ENCODE data around the gene SLC51B.

DNA sequence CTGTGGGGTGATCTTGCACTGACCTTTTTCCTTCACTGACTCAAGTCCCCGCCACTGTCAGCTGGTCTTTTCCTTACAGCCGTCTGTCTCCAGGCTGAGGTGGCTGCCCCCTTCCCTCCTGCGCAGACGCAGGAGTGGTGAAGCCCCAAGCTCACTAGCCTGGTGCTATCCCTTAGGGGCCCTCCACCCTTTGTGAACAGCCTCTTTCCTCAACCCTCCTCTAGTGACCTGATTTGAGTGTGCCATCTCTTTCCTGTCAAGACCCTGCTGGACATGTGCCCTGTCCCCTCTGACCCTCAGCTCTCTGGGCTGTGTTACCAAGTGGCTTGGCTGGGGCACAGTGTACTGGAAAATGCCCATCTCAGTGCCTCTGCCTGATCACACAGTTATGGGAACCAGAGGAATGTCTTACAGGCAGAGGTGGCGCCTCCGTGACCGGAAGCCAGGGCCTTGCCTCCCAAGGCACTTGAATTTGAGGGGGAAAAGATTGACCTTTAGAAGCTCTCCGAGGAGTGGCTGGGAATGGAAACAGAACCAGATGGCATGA, 40.1 kb downstream of the SLC51B start:
- TF ChIP-seq, protein P1, sequence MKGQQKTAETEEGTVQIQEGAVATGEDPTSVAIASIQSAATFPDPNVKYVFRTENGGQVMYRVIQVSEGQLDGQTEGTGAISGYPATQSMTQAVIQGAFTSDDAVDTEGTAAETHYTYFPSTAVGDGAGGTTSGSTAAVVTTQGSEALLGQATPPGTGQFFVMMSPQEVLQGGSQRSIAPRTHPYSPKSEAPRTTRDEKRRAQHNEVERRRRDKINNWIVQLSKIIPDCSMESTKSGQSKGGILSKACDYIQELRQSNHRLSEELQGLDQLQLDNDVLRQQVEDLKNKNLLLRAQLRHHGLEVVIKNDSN (IDR thresholded peaks at IDR 0.05; ENCODE audit: borderline replicate concordance, low read depth), result no peak
- TF ChIP-seq, protein P2, sequence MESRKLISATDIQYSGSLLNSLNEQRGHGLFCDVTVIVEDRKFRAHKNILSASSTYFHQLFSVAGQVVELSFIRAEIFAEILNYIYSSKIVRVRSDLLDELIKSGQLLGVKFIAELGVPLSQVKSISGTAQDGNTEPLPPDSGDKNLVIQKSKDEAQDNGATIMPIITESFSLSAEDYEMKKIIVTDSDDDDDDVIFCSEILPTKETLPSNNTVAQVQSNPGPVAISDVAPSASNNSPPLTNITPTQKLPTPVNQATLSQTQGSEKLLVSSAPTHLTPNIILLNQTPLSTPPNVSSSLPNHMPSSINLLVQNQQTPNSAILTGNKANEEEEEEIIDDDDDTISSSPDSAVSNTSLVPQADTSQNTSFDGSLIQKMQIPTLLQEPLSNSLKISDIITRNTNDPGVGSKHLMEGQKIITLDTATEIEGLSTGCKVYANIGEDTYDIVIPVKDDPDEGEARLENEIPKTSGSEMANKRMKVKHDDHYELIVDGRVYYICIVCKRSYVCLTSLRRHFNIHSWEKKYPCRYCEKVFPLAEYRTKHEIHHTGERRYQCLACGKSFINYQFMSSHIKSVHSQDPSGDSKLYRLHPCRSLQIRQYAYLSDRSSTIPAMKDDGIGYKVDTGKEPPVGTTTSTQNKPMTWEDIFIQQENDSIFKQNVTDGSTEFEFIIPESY (IDR thresholded peaks at IDR 0.05; ENCODE audit: borderline replicate concordance, low read depth), result no peak
- TF ChIP-seq SIN3A (IDR thresholded peaks at IDR 0.05; ENCODE audit: borderline replicate concordance, low read depth, low read length), result no peak
- TF ChIP-seq, protein P3, sequence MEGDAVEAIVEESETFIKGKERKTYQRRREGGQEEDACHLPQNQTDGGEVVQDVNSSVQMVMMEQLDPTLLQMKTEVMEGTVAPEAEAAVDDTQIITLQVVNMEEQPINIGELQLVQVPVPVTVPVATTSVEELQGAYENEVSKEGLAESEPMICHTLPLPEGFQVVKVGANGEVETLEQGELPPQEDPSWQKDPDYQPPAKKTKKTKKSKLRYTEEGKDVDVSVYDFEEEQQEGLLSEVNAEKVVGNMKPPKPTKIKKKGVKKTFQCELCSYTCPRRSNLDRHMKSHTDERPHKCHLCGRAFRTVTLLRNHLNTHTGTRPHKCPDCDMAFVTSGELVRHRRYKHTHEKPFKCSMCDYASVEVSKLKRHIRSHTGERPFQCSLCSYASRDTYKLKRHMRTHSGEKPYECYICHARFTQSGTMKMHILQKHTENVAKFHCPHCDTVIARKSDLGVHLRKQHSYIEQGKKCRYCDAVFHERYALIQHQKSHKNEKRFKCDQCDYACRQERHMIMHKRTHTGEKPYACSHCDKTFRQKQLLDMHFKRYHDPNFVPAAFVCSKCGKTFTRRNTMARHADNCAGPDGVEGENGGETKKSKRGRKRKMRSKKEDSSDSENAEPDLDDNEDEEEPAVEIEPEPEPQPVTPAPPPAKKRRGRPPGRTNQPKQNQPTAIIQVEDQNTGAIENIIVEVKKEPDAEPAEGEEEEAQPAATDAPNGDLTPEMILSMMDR (IDR thresholded peaks at IDR 0.05), result no peak
- TF ChIP-seq POLR2AphosphoS5 (IDR thresholded peaks at IDR 0.05; ENCODE audit: low read depth, low read length), result no peak
- no peak for TF ChIP-seq SMC3 (IDR thresholded peaks at IDR 0.05; ENCODE audit: low read depth, low read length)
- TF ChIP-seq JUND (IDR thresholded peaks at IDR 0.05), result no peak
- TF ChIP-seq TAF1 (IDR thresholded peaks at IDR 0.05; ENCODE audit: borderline replicate concordance, low read depth, low read length), result no peak
- no peak for TF ChIP-seq FOXJ3 (CRISPR knock-in tag; IDR thresholded peaks at IDR 0.05)
- no peak for TF ChIP-seq EZH2phosphoT487 (IDR thresholded peaks at IDR 0.05; ENCODE audit: borderline replicate concordance, low read depth)
- TF ChIP-seq, protein P4, sequence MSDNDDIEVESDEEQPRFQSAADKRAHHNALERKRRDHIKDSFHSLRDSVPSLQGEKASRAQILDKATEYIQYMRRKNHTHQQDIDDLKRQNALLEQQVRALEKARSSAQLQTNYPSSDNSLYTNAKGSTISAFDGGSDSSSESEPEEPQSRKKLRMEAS (IDR thresholded peaks at IDR 0.05; ENCODE audit: low read depth), result no peak
- no peak for TF ChIP-seq TEAD4 (IDR thresholded peaks at IDR 0.05; ENCODE audit: borderline replicate concordance, insufficient read depth)

Data from SK-N-SH (cell line).